Measurements from ENCODE around the gene OTOA. TPM values are rescaled to one million over a fixed set of nuclear protein-coding genes. Genes with fewer than 3 reads are reported as not detected.
"Not testable (repeated sequence)": the region's sequence is repeated elsewhere in the genome, so short reads cannot be mapped to it uniquely, and the experiment has no call there.

The OTOA gene
- total RNA-seq, 1 donor from 2014 or later = not detected

DNA sequence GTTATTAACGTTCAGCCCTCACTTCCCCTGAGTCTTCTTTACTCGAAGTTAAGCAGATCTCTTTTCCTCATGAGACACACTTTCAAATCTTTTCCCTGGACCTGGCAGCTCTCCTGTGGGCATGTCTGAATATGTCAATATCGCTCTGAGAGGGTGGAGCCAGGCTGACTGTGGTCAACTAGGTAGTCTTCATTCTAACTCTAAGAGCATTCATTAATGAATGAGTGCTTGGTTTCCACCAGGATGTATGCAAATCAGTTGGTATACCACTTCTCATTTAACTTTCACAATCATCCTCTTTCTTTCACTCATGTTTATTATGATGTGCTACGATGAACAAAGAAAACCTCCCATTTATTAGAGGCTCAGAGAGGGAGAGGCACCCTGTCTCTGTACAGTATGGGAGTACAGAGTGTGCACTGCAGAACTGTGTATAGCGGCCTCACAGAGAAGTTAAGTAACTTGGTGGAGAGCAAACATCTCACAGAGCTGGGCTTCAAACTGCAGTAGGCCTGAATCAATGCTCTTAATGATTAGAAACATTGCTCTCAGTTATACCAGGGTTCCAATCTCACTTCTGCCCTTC is 39.9 kb downstream of the OTOA start:
- intact Hi-C loops (cut with micrococcal nuclease) = no loop called here
- ATAC-seq = no peak
- no peak for DNase-seq

- ATAC-seq (no peak), DNase-seq (no peak)
- intact Hi-C loops (cut with micrococcal nuclease) = no loop called here
These were observed 40.5 kb downstream of the OTOA start for GRCh38 chr16:21704266-21704665.

GRCh38 chr16:21704733-21705132 is 41.0 kb downstream of the OTOA start:
- intact Hi-C loops (cut with micrococcal nuclease) = no loop called here
- DNase-seq (no peak), ATAC-seq (no peak)

GRCh38 chr16:21708533-21709115 is 44.9 kb downstream of the OTOA start:
- ATAC-seq (peak; percentile 53), DNase-seq (peak; percentile 52)

GRCh38 chr16:21710938-21711337 is 47.2 kb downstream of the OTOA start:
- intact Hi-C loops (cut with micrococcal nuclease) = no loop called here
- no peak for ATAC-seq
- no peak for DNase-seq

More at GRCh38 chr16:21708533-21709115, 44.9 kb downstream of the OTOA start:
- intact Hi-C loops (cut with micrococcal nuclease) = no loop called here

DNA sequence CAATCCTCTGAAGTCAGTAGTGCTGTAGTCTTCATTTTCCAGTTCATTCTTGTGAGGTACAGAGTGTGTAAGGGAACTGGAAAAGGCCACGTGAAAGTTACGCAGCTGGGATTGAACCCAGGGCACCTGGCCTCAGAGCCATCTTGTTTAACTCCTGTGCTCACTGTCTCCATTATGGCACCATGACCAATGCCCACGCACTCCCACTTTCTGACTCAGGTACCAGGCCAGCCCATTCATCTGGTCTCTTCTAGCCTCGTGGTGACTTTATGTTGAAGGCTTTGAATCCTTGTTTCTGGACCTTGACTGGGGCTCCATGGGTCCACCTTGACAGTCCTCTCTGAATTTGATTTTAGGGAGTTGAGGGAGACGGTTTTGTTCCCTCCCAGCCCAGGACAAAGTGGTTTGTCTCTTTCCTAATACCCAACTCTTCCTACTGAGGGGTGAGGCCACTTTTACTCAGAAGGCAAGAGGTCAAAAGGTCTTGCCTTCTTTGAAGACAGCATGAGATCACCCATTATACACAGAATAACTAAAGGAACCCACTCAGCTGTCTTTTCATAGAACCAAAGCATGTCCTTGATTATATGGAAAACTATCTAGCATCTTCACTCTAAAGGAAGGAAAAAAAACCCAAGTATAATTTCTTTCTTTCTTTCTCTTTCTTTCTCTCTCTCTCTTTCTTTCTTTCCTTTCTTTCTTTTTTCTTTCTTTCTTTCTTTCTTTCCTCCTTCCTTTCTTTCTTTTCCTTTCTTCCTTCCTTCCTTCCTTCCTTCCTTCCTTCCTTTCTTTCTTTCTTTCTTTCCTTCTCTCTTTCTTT is 50.0 kb downstream of the OTOA start:
- intact Hi-C loops (cut with micrococcal nuclease) = no loop called here
- no peak for DNase-seq
- ATAC-seq = no peak

GRCh38 chr16:21714369-21714618 is 50.5 kb downstream of the OTOA start:
- ATAC-seq; DNase-seq; intact Hi-C loops (cut with micrococcal nuclease): not testable (repeated sequence)

GRCh38 chr16:21717608-21718007 is 53.8 kb downstream of the OTOA start:
- ATAC-seq (no peak), DNase-seq (no peak)
- intact Hi-C loops (cut with micrococcal nuclease) = no loop called here

DNA sequence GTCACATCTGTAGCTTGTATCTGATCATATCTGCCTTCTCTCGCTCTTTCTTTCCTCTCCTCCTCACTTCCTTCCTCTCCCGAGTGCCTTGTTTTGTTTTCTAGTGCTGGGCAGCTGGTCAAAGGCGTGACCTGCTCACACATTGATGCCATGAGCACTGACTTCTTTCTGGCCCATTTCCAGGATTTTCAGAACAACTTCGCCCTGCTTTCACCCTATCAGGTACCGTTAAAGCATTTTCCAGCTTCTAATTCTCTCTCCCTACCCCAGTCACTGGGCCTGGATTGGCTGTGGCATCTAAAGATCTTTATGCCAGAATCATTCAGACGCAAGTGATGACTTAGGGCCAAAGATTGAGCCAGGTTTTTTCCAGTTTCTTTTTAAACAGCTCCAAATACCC is 55.5 kb downstream of the OTOA start:
- ATAC-seq (no peak), DNase-seq (no peak)
- intact Hi-C loops (cut with micrococcal nuclease) = no loop called here

GRCh38 chr16:21720533-21720932 is 56.8 kb downstream of the OTOA start:
- ATAC-seq = no peak
- intact Hi-C loops (cut with micrococcal nuclease) = no loop called here
- DNase-seq = no peak

GRCh38 chr16:21722771-21723455 is 59.1 kb downstream of the OTOA start:
- no peak for DNase-seq
- intact Hi-C loops (cut with micrococcal nuclease) = no loop called here
- ATAC-seq = no peak

DNA sequence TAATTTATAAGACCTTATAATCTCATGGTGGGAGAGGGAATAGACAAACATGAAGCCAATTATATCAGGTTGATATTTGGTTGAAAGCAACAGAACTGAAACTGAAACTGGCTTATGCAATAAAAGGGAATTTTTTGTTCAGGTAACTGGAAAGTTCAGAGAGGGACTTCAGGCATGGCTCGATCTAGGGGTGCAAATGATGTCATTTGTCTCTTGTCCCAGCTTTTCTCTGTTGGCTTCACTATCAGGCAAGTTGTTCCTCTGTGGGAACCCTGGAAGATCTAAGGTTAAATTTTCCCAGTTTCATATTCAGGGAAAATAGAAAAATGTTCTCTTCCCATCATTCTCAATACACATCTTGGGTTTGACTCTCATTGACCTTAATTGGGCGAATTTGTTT is 59.8 kb downstream of the OTOA start:
- no peak for DNase-seq
- intact Hi-C loops (cut with micrococcal nuclease) = no loop called here
- no peak for ATAC-seq

DNA sequence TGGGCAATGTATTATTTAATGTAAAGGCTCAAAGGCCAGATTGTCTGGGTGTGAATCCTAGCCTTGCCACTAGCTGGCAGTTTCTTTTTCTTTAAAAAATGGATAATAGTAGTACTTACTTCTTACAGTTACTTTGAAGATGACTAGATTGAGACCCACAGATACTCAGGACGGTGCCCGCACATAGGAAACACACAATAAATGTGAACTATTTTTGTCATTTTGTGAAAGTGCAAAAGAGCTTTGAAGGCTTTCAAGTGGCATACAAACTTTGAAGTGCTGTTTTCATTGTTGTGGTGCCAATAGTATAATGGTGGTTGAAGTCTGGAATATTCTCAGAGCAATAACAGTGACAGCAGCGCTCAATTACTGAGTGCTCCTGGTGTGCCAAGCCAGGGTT is 63.6 kb downstream of the OTOA start:
- intact Hi-C loops (cut with micrococcal nuclease) = no loop called here
- no peak for DNase-seq
- no peak for ATAC-seq

DNA sequence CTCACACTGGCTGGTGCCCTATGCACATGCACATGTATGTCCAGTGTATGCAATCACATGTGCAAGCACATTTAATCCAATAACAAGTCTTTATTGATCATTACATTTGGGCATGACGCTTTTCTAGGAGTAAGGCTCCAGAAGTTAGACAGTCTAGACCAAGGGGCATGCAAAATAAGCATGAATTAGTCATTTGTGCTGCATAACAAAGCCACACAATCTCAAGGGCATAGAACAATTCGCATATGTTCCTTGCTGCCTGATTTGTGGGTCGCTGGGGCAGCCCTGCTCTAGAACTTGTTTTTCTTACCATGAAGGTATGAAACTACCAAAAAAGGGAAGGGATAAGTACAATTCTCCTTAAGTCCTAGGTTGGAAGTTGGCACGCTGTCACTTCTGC is 67.5 kb downstream of the OTOA start:
- intact Hi-C loops (cut with micrococcal nuclease); DNase-seq; ATAC-seq: not testable (repeated sequence)

DNA sequence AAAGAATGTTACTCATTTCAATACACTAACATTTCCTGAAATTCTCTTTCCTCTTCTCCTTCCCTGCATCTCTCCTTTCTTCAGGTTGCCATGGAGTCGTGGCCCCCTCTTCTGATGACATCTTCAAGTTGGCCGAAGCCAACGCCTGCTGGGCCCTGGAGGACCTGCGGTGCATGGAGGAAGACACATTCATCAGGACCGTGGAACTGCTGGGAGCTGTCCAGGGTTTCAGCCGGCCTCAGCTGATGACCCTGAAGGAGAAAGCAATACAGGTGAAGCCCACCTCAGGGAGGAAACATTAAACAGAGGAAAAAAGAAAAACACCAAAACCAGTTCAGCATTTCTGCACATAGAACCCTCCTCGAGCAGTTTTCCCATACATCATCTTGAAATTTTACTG is 76.9 kb downstream of the OTOA start:
- ATAC-seq; intact Hi-C loops (cut with micrococcal nuclease); DNase-seq: not testable (repeated sequence)

GRCh38 chr16:21756192-21757079 is 92.7 kb downstream of the OTOA start:
- DNase-seq; intact Hi-C loops (cut with micrococcal nuclease): not testable (repeated sequence)
- ATAC-seq = peak; percentile 69

- ATAC-seq = peak; percentile 97
- DNase-seq; intact Hi-C loops (cut with micrococcal nuclease): not testable (repeated sequence)
These were observed 93.4 kb downstream of the OTOA start for GRCh38 chr16:21757080-21757671.

DNA sequence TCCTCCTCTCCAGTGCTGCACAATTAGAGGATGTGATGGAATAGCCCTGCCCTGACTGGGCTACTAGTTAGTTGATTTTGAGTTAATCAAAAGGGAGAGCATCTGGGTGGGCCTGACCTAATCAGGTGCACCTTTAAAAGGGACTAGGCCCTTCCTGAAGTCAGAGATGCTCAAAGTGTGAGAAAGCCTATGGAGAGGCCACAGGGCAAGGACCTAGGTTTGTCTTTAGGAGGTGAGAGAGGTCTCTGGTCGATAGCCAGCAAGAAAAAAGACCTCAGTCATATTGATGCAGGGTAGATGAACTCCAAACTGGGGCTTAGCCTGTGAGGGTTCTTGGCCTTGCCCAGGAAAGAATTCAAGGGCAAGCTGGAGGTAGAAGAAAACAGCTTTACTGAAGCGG is 104.5 kb downstream of the OTOA start:
- DNase-seq; intact Hi-C loops (cut with micrococcal nuclease); ATAC-seq: not testable (repeated sequence)

- intact Hi-C loops (cut with micrococcal nuclease); DNase-seq; ATAC-seq: not testable (repeated sequence)
These were observed 105.0 kb downstream of the OTOA start for GRCh38 chr16:21768810-21769209.
